Lower leg skin (tissue), 4 donors: ENCODE measurements around the gene KIF1A. TPM values are rescaled to one million over a fixed set of nuclear protein-coding genes. Genes with fewer than 3 reads are reported as not detected.

Source experiments
- DNase-seq, 2 donors: peaks; one replicate each; pipeline ENCODE4 v3.0.0-alpha.2; 2019; ENCODE audit warnings: low spot score in 2 of 2
- H3K4me3 ChIP-seq: fragments of 200-600 bp; sonication (generic); 2 replicates; pipeline ENCODE4 v1.5.1; 2017; ENCODE audit warnings: mild to moderate bottlenecking, low read depth; ENCODE audit not compliant: poor library complexity, severe bottlenecking
- POLR2A ChIP-seq, 2 donors: fragments of 450-650 bp; IDR thresholded peaks; one replicate each; pipeline ENCODE4 v1.6.1; 2016 to 2017; ENCODE audit warnings: antibody characterized with exemption in 2 of 2, mild to moderate bottlenecking in 1 of 2, moderate library complexity in 1 of 2
- WGBS, 2 donors: methylation state at CpG; one replicate each; pipeline ENCODE4 v1.1.5; 2018; 5-methylcytosine and 5-hydroxymethylcytosine counted together
- intact Hi-C: fragments of 100-400 bp; cut with DNase I; formaldehyde crosslinking; loops from one replicate; pipeline ENCODE4 v1.15.0; 2023; ENCODE audit warnings: low total_unique reads
- total RNA-seq, 4 donors: library from RNA; depleted of rRNA; stranded (reverse); fragments of >200 nt; gene quantifications; one replicate each; pipeline ENCODE4 v1.1.0, GENCODE V29; 2016
- TF ChIP-seq, protein P1 (sequence below), 3 donors: fragments of 450-650 bp; IDR thresholded peaks; one replicate each; pipeline ENCODE4 v1.5.1; 2016; ENCODE audit warnings: antibody characterized with exemption in 3 of 3, mild to moderate bottlenecking in 3 of 3, moderate library complexity in 2 of 3

The KIF1A gene
- total RNA-seq, 4 donors from 2014 or later, result 0.76 to 4.3 (median 3.0) TPM

GRCh38 chr2:240814946-240815760 lies 4.9 kb downstream of the KIF1A start:
- intact Hi-C loops, result no loop called here
- WGBS, 2 donors, result 90 to 94% methylated on average over 9 to 11 of the region's 11 CpGs
- TF ChIP-seq, protein P1, sequence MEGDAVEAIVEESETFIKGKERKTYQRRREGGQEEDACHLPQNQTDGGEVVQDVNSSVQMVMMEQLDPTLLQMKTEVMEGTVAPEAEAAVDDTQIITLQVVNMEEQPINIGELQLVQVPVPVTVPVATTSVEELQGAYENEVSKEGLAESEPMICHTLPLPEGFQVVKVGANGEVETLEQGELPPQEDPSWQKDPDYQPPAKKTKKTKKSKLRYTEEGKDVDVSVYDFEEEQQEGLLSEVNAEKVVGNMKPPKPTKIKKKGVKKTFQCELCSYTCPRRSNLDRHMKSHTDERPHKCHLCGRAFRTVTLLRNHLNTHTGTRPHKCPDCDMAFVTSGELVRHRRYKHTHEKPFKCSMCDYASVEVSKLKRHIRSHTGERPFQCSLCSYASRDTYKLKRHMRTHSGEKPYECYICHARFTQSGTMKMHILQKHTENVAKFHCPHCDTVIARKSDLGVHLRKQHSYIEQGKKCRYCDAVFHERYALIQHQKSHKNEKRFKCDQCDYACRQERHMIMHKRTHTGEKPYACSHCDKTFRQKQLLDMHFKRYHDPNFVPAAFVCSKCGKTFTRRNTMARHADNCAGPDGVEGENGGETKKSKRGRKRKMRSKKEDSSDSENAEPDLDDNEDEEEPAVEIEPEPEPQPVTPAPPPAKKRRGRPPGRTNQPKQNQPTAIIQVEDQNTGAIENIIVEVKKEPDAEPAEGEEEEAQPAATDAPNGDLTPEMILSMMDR (IDR thresholded peaks at IDR 0.05), result no peak
- TF ChIP-seq POLR2A (IDR thresholded peaks at IDR 0.05), result no peak
- DNase-seq, result peak in 1 of 2 donors; percentile 69
- no peak overlapping the region for H3K4me3 ChIP-seq

DNA sequence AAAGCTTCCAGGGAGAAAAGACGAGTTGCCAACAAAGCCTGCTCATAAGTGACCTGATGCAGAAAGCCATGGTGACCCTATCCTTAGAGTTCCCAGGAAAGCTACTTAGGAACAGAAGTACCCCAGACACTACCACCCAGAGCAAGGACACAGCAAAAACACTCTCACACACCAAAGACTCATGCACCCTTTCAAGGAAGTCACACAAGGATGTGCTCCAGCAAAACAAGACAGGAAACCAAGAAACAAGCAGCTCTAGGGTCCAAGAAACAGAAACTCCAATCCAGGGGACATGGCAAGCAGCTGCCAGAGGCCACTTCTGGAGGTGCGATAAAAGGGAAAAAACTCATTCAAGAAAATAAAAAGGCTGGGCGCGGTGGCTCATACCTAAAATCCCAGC lies 5.7 kb downstream of the KIF1A start:
- WGBS, 2 donors, result 90 to 92% methylated on average over 4 of the region's 4 CpGs
- DNase-seq, result peak in 1 of 2 donors; percentile 29
- no peak overlapping the region for H3K4me3 ChIP-seq
- TF ChIP-seq, protein P1 (IDR thresholded peaks at IDR 0.05), result no peak
- no peak for TF ChIP-seq POLR2A (IDR thresholded peaks at IDR 0.05)
- intact Hi-C loops, result no loop called here

GRCh38 chr2:240813231-240813921 lies 6.6 kb downstream of the KIF1A start:
- TF ChIP-seq POLR2A (IDR thresholded peaks at IDR 0.05), result no peak
- TF ChIP-seq, protein P1 (IDR thresholded peaks at IDR 0.05), result no peak
- intact Hi-C loops, result no loop called here
- DNase-seq, result peak in 1 of 2 donors; percentile 68
- 89 to 95% methylated on average over 17 of the region's 17 CpGs for WGBS, 2 donors
- no peak overlapping the region for H3K4me3 ChIP-seq

DNA sequence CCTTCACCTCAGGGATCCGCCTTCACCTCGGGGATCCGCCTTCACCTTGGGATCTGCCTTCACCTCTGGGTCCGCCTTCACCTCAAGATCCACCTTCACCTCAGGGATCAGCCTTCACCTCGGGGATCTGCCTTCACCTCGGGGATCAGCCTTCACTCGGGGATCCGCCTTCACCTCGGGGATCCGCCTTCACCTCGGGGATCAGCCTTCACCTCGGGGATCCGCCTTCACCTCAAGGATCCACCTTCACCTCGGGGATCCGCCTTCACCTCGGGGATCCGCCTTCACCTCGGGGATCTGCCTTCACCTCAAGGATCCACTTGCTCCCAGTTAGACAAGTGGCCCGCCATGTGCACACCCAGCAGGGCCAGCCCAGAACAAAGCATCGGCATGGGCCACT lies 7.3 kb downstream of the KIF1A start:
- no peak overlapping the region for H3K4me3 ChIP-seq
- DNase-seq, result peak in 1 of 2 donors; percentile 82
- 86 to 88% methylated on average over 20 of the region's 20 CpGs for WGBS, 2 donors
- TF ChIP-seq POLR2A (IDR thresholded peaks at IDR 0.05), result no peak
- TF ChIP-seq, protein P1 (IDR thresholded peaks at IDR 0.05), result no peak
- intact Hi-C loops, result no loop called here

- WGBS, 2 donors, result 90 to 94% methylated on average over 10 of the region's 10 CpGs
- TF ChIP-seq, protein P1 (IDR thresholded peaks at IDR 0.05), result no peak
- DNase-seq, result peak in 1 of 2 donors; percentile 69
- intact Hi-C loops, result no loop called here
- no peak overlapping the region for H3K4me3 ChIP-seq
These were observed 7.7 kb downstream of the KIF1A start for GRCh38 chr2:240812301-240812680.
